Lower leg skin (tissue), 4 donors: Measurements from ENCODE around the gene SPTAN1. TPM values are rescaled to one million over a fixed set of nuclear protein-coding genes. Genes with fewer than 3 reads are reported as not detected.

ENCODE experiments used
- DNase-seq, 2 donors: peaks; one replicate each; pipeline ENCODE4 v3.0.0-alpha.2; 2019; ENCODE audit warnings: low spot score in 2 of 2
- H3K4me3 ChIP-seq: fragments of 200-600 bp; sonication (generic); 2 replicates; pipeline ENCODE4 v1.5.1; 2017; ENCODE audit warnings: mild to moderate bottlenecking, low read depth; ENCODE audit not compliant: poor library complexity, severe bottlenecking
- POLR2A ChIP-seq, 2 donors: fragments of 450-650 bp; IDR thresholded peaks; one replicate each; pipeline ENCODE4 v1.6.1; 2016 to 2017; ENCODE audit warnings: antibody characterized with exemption in 2 of 2, mild to moderate bottlenecking in 1 of 2, moderate library complexity in 1 of 2
- WGBS, 2 donors: methylation state at CpG; one replicate each; pipeline ENCODE4 v1.1.5; 2018; 5-methylcytosine and 5-hydroxymethylcytosine counted together
- intact Hi-C: fragments of 100-400 bp; cut with DNase I; formaldehyde crosslinking; loops from one replicate; pipeline ENCODE4 v1.15.0; 2023; ENCODE audit warnings: low total_unique reads
- total RNA-seq, 4 donors: library from RNA; depleted of rRNA; stranded (reverse); fragments of >200 nt; gene quantifications; one replicate each; pipeline ENCODE4 v1.1.0, GENCODE V29; 2016
- TF ChIP-seq, protein P1 (sequence below), 3 donors: fragments of 450-650 bp; IDR thresholded peaks; one replicate each; pipeline ENCODE4 v1.5.1; 2016; ENCODE audit warnings: antibody characterized with exemption in 3 of 3, mild to moderate bottlenecking in 3 of 3, moderate library complexity in 2 of 3

Gene SPTAN1
- total RNA-seq, 4 donors from 2014 or later: 223 to 331 (median 293) TPM

DNA sequence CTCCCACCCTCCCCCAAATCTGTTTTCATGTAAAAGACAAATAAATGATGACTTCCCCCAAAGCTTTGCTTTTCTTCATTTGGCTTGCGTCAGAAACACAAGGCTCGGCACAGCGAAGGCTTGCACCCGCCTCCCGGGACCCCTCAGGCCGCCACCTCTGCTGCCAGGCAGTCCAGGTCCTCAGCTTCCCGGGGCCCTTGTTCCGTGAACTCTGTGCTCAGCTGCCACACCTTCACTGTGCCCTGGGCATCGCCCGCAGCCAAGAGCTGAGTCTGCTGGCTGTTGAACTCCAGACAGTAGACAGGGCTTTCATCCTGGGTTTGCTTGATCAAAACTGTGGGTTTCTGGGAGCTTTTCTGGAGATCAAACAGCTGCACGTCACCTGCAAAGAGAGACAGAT is 81.2 kb downstream of the SPTAN1 start:
- WGBS, 2 donors: 80 to 86% methylated on average over 11 of the region's 11 CpGs
- DNase-seq: no peak
- TF ChIP-seq, protein P1, sequence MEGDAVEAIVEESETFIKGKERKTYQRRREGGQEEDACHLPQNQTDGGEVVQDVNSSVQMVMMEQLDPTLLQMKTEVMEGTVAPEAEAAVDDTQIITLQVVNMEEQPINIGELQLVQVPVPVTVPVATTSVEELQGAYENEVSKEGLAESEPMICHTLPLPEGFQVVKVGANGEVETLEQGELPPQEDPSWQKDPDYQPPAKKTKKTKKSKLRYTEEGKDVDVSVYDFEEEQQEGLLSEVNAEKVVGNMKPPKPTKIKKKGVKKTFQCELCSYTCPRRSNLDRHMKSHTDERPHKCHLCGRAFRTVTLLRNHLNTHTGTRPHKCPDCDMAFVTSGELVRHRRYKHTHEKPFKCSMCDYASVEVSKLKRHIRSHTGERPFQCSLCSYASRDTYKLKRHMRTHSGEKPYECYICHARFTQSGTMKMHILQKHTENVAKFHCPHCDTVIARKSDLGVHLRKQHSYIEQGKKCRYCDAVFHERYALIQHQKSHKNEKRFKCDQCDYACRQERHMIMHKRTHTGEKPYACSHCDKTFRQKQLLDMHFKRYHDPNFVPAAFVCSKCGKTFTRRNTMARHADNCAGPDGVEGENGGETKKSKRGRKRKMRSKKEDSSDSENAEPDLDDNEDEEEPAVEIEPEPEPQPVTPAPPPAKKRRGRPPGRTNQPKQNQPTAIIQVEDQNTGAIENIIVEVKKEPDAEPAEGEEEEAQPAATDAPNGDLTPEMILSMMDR (IDR thresholded peaks at IDR 0.05): no peak
- no peak overlapping the region for H3K4me3 ChIP-seq
- intact Hi-C loops: no loop called here

DNA sequence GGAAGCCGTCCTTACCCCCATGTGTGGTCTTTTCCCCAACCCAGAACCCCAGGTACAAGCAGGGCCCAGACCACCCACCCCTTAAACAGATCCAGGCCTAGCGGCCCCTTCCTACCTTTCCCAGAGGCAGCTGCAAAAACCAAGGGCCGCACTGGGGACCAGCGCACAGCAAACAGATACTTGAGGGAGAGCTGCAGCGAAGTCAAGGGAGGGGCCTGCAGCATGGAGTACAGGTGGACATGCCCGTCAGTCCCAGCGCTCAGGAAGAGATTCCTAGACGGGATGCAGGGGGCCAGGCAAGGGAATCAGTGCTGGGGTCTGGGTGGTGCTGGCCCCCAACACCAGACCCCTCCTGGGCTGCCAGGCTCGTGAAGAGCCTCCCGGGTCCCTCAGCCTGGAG is 81.7 kb downstream of the SPTAN1 start:
- intact Hi-C loops: no loop called here
- WGBS, 2 donors: 83 to 90% methylated on average over 8 to 10 of the region's 10 CpGs
- TF ChIP-seq, protein P1 (IDR thresholded peaks at IDR 0.05): no peak
- no peak for TF ChIP-seq POLR2A (IDR thresholded peaks at IDR 0.05)
- no peak overlapping the region for H3K4me3 ChIP-seq
- DNase-seq: no peak

DNA sequence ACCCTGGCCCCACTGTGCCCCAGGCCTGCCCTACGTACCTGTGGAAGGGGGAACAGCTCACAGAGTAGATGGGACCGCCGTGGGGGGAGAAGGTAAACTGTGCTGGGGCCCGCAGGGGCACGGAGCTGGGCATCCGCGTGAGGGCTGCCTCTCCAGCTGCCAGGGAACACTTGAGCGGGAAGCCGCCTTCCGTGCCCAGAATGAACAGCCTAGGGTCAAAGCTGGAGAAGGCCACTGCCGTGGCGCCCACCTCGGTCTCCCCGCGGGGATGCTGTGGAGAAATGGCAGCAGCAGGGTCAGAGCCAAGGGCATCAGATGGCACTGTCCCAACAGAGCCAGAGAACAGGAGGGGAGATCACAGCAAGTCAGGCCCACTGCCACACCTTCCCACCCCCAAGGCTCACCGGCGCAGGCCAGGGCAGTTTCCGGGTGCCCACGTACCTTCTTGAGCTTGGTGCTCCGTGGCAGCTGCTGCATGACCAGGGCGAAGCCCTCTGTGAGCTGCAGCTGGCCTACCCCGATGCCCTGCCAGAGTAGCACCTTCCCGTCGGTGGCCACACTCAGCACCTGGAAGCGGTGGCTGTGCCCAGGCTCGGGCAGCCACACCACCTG is 82.4 kb downstream of the SPTAN1 start:
- TF ChIP-seq, protein P1 (IDR thresholded peaks at IDR 0.05): no peak
- TF ChIP-seq POLR2A (IDR thresholded peaks at IDR 0.05): no peak
- no peak for DNase-seq
- intact Hi-C loops: no loop called here
- no peak overlapping the region for H3K4me3 ChIP-seq
- 50 to 55% methylated on average over 13 to 21 of the region's 26 CpGs for WGBS, 2 donors

DNA sequence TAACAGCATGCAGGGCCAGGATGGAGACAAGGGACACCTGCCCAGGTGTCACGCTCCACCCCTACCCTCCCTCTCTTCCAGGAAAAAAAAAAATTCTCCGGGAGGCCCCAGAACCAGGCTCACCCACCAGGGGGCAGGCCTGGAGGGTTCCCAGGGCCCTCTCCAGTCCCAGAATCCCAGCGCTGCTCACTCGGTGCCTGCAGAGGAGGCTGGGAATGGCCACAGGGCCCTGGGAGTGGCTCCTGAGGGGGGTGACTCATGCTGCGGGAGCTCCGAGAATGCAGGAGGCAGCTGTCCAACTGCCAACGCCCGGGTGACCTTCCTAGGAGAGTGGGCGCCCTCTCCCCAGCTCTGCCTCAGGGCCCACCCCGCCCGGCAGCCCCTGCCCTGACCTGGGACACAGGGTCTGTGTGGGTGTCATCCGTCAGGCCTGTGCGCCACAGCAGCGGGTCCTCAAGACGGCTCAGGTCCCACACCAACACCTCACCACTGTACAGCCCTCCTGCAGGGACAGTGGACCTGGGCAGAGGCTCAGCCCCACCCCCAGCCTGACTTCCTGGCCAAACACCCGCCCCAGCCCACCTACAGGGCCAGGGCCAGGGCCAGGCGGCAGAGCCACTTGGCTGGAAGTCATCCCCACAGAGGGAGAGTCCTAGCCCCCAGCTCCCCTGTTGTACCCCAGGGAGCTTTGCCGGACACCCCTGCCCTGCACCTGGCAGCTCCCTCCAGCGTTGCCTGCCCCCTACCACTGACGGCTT is 83.1 kb downstream of the SPTAN1 start:
- intact Hi-C loops: no loop called here
- peak; percentile 82 to 97 for DNase-seq
- no peak overlapping the region for H3K4me3 ChIP-seq
- 24% methylated on average over 15 to 17 of the region's 20 CpGs for WGBS, 2 donors
- no peak for TF ChIP-seq POLR2A (IDR thresholded peaks at IDR 0.05)
- TF ChIP-seq, protein P1 (IDR thresholded peaks at IDR 0.05): peak in 1 of 3 donors; percentile 23

DNA sequence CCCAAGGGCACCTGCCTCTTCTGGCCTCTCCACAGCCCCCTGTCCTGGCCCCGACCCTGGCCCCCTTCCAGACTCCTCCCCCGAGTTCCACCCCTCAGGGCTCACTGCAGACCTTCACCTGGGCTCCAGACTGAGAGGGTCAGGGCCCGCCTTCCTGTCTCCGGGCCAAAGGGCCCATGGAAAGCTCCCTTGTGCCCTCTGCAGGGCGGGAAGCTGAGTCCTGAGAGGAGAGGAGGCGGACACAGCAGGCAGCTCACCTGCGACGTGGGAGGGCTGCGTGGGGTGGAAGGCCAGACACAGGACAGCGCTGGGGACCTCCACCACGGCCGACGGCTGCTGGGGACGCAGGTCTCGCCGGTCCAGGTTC is 83.6 kb downstream of the SPTAN1 start:
- 27 to 47% methylated on average over 16 of the region's 16 CpGs for WGBS, 2 donors
- intact Hi-C loops: no loop called here
- peak in 1 of 2 donors; percentile 88 for DNase-seq
- no peak for TF ChIP-seq POLR2A (IDR thresholded peaks at IDR 0.05)
- TF ChIP-seq, protein P1 (IDR thresholded peaks at IDR 0.05): no peak
- H3K4me3 ChIP-seq: no peak overlapping the region
